NT2/D1 (cell line): ENCODE results near the gene DNAJC12.

Source experiments
- SUZ12 ChIP-seq: IDR thresholded peaks from 2 replicates; pipeline ENCODE4 v1.6.1; 2011; ENCODE audit not compliant: insufficient read length, insufficient read depth; ENCODE audit errors: extremely low read depth
- YY1 ChIP-seq: IDR thresholded peaks from 2 replicates; pipeline ENCODE4 v1.6.1; 2011; ENCODE audit not compliant: insufficient read length, insufficient read depth
- ZNF274 ChIP-seq: IDR thresholded peaks from 2 replicates; pipeline ENCODE4 v1.6.1; 2011; ENCODE audit warnings: mild to moderate bottlenecking, low read depth, low read length

DNA sequence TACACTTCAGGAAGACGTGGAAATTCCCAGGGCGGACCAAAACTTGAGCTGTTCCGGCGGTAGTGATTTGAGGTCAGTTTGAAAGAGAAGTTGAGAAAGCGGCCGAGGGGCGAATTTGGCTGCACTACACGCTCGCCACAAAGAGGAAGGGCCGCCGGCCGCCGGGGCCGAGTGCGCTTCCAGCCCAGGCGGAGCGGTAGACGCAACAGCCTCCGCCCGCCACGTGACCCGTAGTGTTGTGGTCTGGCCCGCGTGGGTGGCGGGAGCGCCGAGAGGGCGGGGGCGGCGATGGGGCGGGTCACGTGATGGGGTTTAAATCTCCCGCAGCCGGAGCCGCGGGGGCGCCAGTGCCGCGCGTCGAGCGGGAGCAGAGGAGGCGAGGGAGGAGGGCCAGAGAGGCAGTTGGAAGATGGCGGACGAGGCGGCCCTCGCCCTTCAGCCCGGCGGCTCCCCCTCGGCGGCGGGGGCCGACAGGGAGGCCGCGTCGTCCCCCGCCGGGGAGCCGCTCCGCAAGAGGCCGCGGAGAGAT lies 46.4 kb upstream of the DNAJC12 start, which contains the start of gene SIRT1:
- TF ChIP-seq ZNF274: no peak
- TF ChIP-seq SUZ12: no peak
- peak; percentile 44 for TF ChIP-seq YY1
